ENCODE data around the gene TUBGCP3.
"Not testable (repeated sequence)": the region's sequence is repeated elsewhere in the genome, so short reads cannot be mapped to it uniquely, and the experiment has no call there.

GRCh38 chr13:112548975-112549374 is 39.0 kb downstream of the TUBGCP3 start:
- not testable (repeated sequence) for TF ChIP-seq CTCF (conservative IDR thresholded peaks at IDR 0.05 in 1 of 2, IDR thresholded peaks at IDR 0.05 in 1 of 2; ENCODE audit: extremely low read depth in 1 of 2, insufficient read depth in 1 of 2, low read depth in 1 of 2, low read length in 2 of 2); EZH2 (IDR thresholded peaks at IDR 0.05; ENCODE audit: borderline replicate concordance, low read length)
